GM12878 (cell line): Measurements from ENCODE around the gene PARP8. TPM values are rescaled to one million over a fixed set of nuclear protein-coding genes. Genes with fewer than 3 reads are reported as not detected.

Source experiments
- ATAC-seq: fragments of 200-7000 bp; cut with Tn5 transposase; 3 replicates; pipeline ENCODE4 v1.9.1; 2020; ENCODE audit warnings: mild to moderate bottlenecking, moderate library complexity
- BruUV-seq: library from RNA; stranded (reverse); fragments of 400-500 nt; replicated peaks from 2 replicates; lab custom pipeline; 2021; lab: Mats Ljungman, UMichigan
- CTCF ChIA-PET: fragments of 300-600 bp; sonication (Branson Sonifier 250); formaldehyde crosslinking; extraction: SDS; loops from one replicate; lab custom pipeline; 2021; ENCODE audit warnings: inconsistent platforms; lab: Yijun Ruan, JAX
- POLR2A ChIA-PET: fragments of 350-600 bp; formaldehyde crosslinking; extraction: SDS; loops from one replicate; lab custom pipeline; 2021; ENCODE audit warnings: inconsistent platforms; lab: Charles Lee
- RAD21 ChIA-PET: fragments of 300-600 bp; sonication (Branson Sonifier 250); formaldehyde crosslinking; loops from one replicate; lab custom pipeline; 2023; ENCODE audit warnings: antibody characterized with exemption; ENCODE audit not compliant: unreplicated experiment; lab: Charles Lee
- SMC1A ChIA-PET: fragments of 300-600 bp; sonication (Branson Sonifier 250); formaldehyde crosslinking; loops from one replicate; lab custom pipeline; 2023; ENCODE audit not compliant: unreplicated experiment, uncharacterized antibody; lab: Charles Lee
- DNase-seq: peaks from one replicate; pipeline ENCODE4 v3.0.0-alpha.2; 2011; ENCODE audit warnings: low read depth, low spot score
- FAIRE-seq: peaks from 3 replicates; lab custom pipeline; 2011; peaks lifted over from hg19 to GRCh38; lab: Jason Lieb, UNC
- H2AFZ ChIP-seq: 2 replicates; pipeline ENCODE4 v1.6.0; 2011; ENCODE audit warnings: low read depth, low read length, control low read depth; ENCODE audit not compliant: control insufficient read depth
- H3K27ac ChIP-seq: 2 replicates; pipeline ENCODE4 v1.5.1; 2011; ENCODE audit warnings: control low read depth; ENCODE audit not compliant: control insufficient read depth, insufficient read depth
- H3K27me3 ChIP-seq, 2 experiments: replicated peaks in 1 of 2; 2 replicates each; pipeline versions ENCODE4 v1.6.0 to v1.6.1; 2011; ENCODE audit warnings: low read length in 1 of 2; ENCODE audit not compliant: control insufficient read depth in 2 of 2, insufficient read depth in 2 of 2
- H3K36me3 ChIP-seq, 2 experiments: 2 replicates each; pipeline ENCODE4 v1.5.1; 2011; ENCODE audit warnings: low read length in 1 of 2; ENCODE audit not compliant: control insufficient read depth in 2 of 2, insufficient read depth in 2 of 2
- H3K4me1 ChIP-seq: 2 replicates; pipeline ENCODE4 v1.6.1; 2011; ENCODE audit warnings: mild to moderate bottlenecking, low read length, moderate library complexity, mixed read lengths; ENCODE audit not compliant: control insufficient read depth, insufficient read depth
- H3K4me2 ChIP-seq: 2 replicates; pipeline ENCODE4 v1.6.0; 2011; ENCODE audit warnings: control low read depth; ENCODE audit not compliant: control insufficient read depth, insufficient read depth
- H3K4me3 ChIP-seq: fragments of 200-600 bp; sonication (generic); 2 replicates; pipeline ENCODE4 v1.5.1; 2016
- H3K79me2 ChIP-seq: 2 replicates; pipeline ENCODE4 v1.6.0; 2011; ENCODE audit warnings: low read length; ENCODE audit not compliant: control insufficient read depth, insufficient read depth
- H3K9ac ChIP-seq: 2 replicates; pipeline ENCODE4 v1.8.0; 2011; ENCODE audit warnings: low read length, control low read depth, mixed read lengths; ENCODE audit not compliant: control insufficient read depth, insufficient read depth
- H3K9me3 ChIP-seq: replicated peaks from 3 replicates; pipeline ENCODE4 v1.5.1; 2011; ENCODE audit warnings: mild to moderate bottlenecking, low read length; ENCODE audit not compliant: control insufficient read depth, insufficient read depth
- H4K20me1 ChIP-seq: 2 replicates; pipeline ENCODE4 v1.6.0; 2011; ENCODE audit not compliant: control insufficient read depth, insufficient read depth
- CBX3 ChIP-seq: fragments of 200-600 bp; sonication (generic); IDR thresholded peaks from 2 replicates; pipeline ENCODE4 v1.6.1; 2016; ENCODE audit warnings: low read depth, borderline replicate concordance
- CBX5 ChIP-seq: sonication (generic); IDR thresholded peaks from 2 replicates; pipeline ENCODE4 v1.6.1; 2016; ENCODE audit warnings: low read depth, moderate library complexity, mild to moderate bottlenecking, inconsistent platforms
- ESRRA ChIP-seq: IDR thresholded peaks from 2 replicates; pipeline ENCODE4 v1.6.1; 2012; ENCODE audit warnings: mild to moderate bottlenecking, low read length, improper control_type of control experiment
- GATAD2B ChIP-seq: fragments of 450-650 bp; conservative IDR thresholded peaks from 2 replicates; pipeline ENCODE4 v1.6.1; 2017; ENCODE audit warnings: low read depth, mild to moderate bottlenecking, moderate library complexity
- MAX ChIP-seq: IDR thresholded peaks from 2 replicates; pipeline ENCODE4 v1.6.1; 2012; ENCODE audit warnings: low read depth, low read length, improper control_type of control experiment
- NBN ChIP-seq: fragments of 450-650 bp; IDR thresholded peaks from 2 replicates; pipeline ENCODE4 v1.6.1; 2016
- PML ChIP-seq: IDR thresholded peaks from 2 replicates; pipeline ENCODE4 v1.6.1; 2012; ENCODE audit warnings: low read length, inconsistent platforms
- PRDM15 ChIP-seq: fragments of 450-650 bp; formaldehyde crosslinking; IDR thresholded peaks from 2 replicates; pipeline ENCODE4 v1.4.0; 2020; ENCODE audit warnings: mild to moderate bottlenecking, moderate library complexity
- SPI1 ChIP-seq: IDR thresholded peaks from 2 replicates; pipeline ENCODE4 v1.6.1; 2011; ENCODE audit warnings: low read depth, mild to moderate bottlenecking, low read length, moderate library complexity, borderline replicate concordance; ENCODE audit not compliant: insufficient read depth
- SREBF2 ChIP-seq: IDR thresholded peaks from 2 replicates; pipeline ENCODE4 v1.6.1; 2012; ENCODE audit warnings: mild to moderate bottlenecking, low read length
- USF1 ChIP-seq: IDR thresholded peaks from 2 replicates; pipeline ENCODE4 v1.6.1; 2011; ENCODE audit warnings: borderline replicate concordance, low read depth, mild to moderate bottlenecking, moderate library complexity, mixed read lengths, low read length; ENCODE audit not compliant: insufficient read depth; ENCODE audit errors: extremely low read length
- YBX1 ChIP-seq: fragments of 450-650 bp; IDR thresholded peaks from 2 replicates; pipeline ENCODE4 v1.6.1; 2016; ENCODE audit warnings: antibody characterized with exemption
- ZNF687 ChIP-seq: fragments of 450-650 bp; IDR thresholded peaks from 2 replicates; pipeline ENCODE4 v1.6.1; 2017; ENCODE audit warnings: mild to moderate bottlenecking, moderate library complexity
- in situ Hi-C: fragments of 300-500 bp; cut with MboI; formaldehyde crosslinking; loops from 9 replicates; pipeline ENCODE4 v1.14.3; 2018; ENCODE audit warnings: mixed read lengths
- intact Hi-C: fragments of 100-400 bp; cut with micrococcal nuclease; formaldehyde crosslinking; loops from one replicate; pipeline ENCODE4 v1.14.2; 2022; ENCODE audit not compliant: unreplicated experiment
- polyA plus RNA-seq, 11 experiments: library from polyadenylated mRNA; depleted of rRNA in 4 of 11; unstranded in 6 of 11; stranded (reverse) in 5 of 11; fragments of >200 nt; fragmentation: Nextera tagmentation in 4 of 11; fragmentation: Illumina TruSeq in 1 of 11; extraction: Ambion mirVana in 4 of 11; extraction: Trizol in 1 of 11; gene quantifications; 1 replicate in 1 of 11; 2 replicates in 10 of 11; pipeline versions ENCODE4 v1.2.1 to v1.2.3, GENCODE V29; 2011 to 2016; ENCODE audit warnings: inconsistent platforms in 2 of 11, missing spikeins in 2 of 11, low read depth in 1 of 11
- total RNA-seq, 4 experiments: library from RNA; depleted of rRNA in 3 of 4; stranded (reverse); fragments of >200 nt in 3 of 4; fragmentation: Illumina TruSeq in 1 of 4; extraction: Trizol in 1 of 4; gene quantifications; 2 replicates each; pipeline versions ENCODE4 v1.2.1 to v1.2.3, GENCODE V29; 2013 to 2021

PARP8 gene
- total and polyA plus RNA-seq, 10 of the 15 experiments (the other 5 are each of a cell fraction or from before 2014, with no cell fraction given) = 9.1 to 65.2 (median 20.6) TPM

GRCh38 chr5:50724262-50724661 is 57.8 kb downstream of the PARP8 start:
- in situ Hi-C loops = no loop called here
- H3K27ac ChIP-seq = no peak overlapping the region
- RAD21 ChIA-PET = interaction anchor here (0.6 to 2.3 kb wide), 3 partner anchors 19 to 22 kb away, joined by 3 to 7 read pairs (median 3); no protein-coding TSS in a partner anchor
- SMC1A ChIA-PET = interaction anchor here (0.7 to 1.6 kb wide), 7 partner anchors 9 to 31 kb away, joined by 3 to 10 read pairs (median 4); no protein-coding TSS in a partner anchor
- H3K79me2 ChIP-seq = peaks cover 32% of the 10 kb centered on the region
- CTCF ChIA-PET = interaction anchor here (0.7 to 1.2 kb wide), 4 partner anchors 13 to 33 kb away, joined by 3 to 4 read pairs (median 3); no protein-coding TSS in a partner anchor
- no peak overlapping the region for H3K9ac ChIP-seq
- no peak for FAIRE-seq
- H3K4me3 ChIP-seq = no peak overlapping the region
- ATAC-seq = no peak
- TF ChIP-seq ZNF687 (no peak), USF1 (no peak), PRDM15 (CRISPR knock-in tag) (no peak), PML (no peak), NBN (no peak), MAX (no peak), GATAD2B (no peak), CBX3 (no peak), ESRRA (no peak), CBX5 (no peak), YBX1 (no peak), SREBF2 (no peak), SPI1 (no peak)
- DNase-seq = no peak
- H3K27me3 ChIP-seq = no peaks in the 10 kb centered on the region
- H3K9me3 ChIP-seq = no peaks in the 10 kb centered on the region; the same call in 1 of the 3 replicates
- H2AFZ ChIP-seq = no peak overlapping the region
- no peaks in the 10 kb centered on the region; a peak in 1 of 4 replicates for H3K36me3 ChIP-seq
- no peaks in the 10 kb centered on the region for H4K20me1 ChIP-seq
- H3K4me2 ChIP-seq = no peak overlapping the region
- POLR2A ChIA-PET = no interaction called here
- intact Hi-C loops = no loop called here
- no peaks in the 10 kb centered on the region for H3K4me1 ChIP-seq
- no TSS peak for BruUV-seq
